Daoy (cell line): ENCODE results near the gene PINK1. TPM values are rescaled to one million over a fixed set of nuclear protein-coding genes. Genes with fewer than 3 reads are reported as not detected.

ENCODE experiments used
- DNase-seq: peaks from one replicate; pipeline ENCODE4 v3.0.0-alpha.2; 2015; ENCODE audit warnings: low read depth
- total RNA-seq: library from RNA; depleted of rRNA; stranded (reverse); fragments of >200 nt; shearing (Covaris generic); gene quantifications from 2 replicates; pipeline ENCODE4 v1.2.3, GENCODE V29; 2014

Gene PINK1
- total RNA-seq, 1 experiment from 2014 or later: 76.0 TPM

- DNase-seq: no peak
Observed at GRCh38 chr1:20610970-20611369, 22.3 kb upstream of the PINK1 start.

- DNase-seq: no peak
Observed at GRCh38 chr1:20611652-20612051, 21.6 kb upstream of the PINK1 start.

DNA sequence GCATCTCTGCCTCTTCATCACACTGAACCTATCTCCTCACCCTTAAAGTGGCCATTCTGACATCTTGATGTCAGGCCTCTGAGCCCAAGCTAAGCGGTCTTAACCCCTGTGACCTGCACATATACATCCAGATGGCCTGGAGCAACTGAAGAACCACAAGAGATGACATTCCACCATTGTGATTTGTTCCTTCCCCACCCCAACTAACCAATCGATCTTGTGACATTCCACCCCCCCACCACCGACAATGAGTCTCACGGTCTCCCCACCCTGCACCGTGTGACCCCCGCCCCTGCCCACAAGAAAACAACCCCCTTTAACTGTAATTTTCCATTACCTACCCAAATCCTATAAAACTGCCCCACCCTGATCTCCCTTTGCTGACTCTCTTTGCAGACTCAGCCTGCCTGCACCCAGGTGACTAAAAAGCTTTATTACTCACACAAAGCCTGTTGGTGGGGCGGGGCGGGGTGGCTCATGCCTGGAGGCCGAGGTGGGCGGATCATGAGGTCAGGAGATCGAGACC is 21.0 kb upstream of the PINK1 start:
- DNase-seq: peak; percentile 86

- DNase-seq: no peak
Observed at GRCh38 chr1:20614131-20614579, 19.1 kb upstream of the PINK1 start.

DNA sequence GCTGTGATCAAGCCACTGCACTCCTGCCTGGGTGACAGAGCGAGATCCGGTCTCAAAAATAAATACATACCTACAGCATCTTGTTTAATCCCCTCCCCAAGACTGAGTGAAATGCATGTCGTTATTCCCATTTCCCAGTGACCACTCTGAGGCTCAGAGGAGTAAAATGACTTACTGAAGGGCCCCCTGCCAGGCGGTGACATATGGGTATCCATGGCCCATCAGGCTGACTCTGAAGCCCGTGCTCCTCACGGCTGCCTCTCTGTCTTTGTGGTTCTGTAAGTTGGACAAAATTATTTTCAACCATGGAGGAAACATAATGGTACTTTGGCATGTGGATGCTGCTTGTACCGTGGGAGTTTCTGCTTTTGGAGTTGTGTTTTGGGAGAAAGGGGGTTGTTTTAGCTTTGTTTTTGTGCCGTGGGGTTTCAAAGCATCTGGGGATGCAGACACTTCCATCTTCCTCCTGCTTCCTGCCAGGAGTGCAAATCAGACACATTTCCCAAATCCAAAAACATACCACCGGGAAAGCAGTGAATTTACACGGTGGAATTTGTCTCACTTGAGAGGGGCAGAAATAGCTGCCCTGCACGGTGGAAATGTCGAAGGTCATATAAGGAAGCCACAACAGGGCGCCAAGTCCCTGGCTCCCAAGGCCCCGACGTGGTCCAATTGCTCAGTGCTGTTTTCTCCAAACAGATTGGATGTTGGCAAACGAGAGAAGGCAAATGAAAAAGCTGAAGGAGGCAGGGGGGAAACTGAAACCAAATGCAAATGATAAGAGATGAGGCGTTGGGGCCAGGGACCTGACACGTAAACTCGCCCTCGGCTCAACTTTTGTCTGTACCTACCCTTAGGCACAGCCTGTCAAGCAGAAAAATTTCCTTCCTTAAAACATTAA is 17.1 kb upstream of the PINK1 start:
- DNase-seq: peak; percentile 54

DNA sequence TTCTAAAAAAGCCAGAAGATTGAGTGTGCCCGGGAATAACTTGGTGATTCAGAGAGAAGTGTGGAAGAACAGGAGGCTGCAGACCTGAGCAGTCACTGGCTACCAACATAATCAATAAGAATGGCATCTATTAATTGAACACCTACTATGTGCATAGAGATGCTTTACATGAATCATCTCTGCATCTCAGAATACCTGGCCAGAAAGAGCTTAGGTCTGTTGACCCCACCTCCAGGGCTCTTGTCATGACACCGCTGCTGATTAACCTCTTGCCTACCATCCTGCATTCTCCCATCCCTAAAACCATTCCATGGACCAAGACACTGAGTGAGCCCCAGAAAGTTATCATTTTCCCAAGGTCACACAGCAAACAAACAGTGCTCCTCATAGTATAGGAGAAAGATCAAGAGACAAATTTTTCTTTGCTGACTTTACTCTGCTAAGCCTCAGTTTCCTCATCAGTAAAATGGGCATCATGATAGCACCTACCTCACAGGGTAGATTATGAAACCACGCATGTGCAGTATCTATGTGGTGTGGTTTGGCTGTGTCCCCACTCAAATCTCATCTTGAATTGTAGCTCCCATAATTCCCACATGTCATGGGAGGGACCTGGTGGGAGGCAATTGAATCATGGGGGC is 16.3 kb upstream of the PINK1 start:
- no peak for DNase-seq

- DNase-seq: no peak
Observed at GRCh38 chr1:20618550-20618949, 14.7 kb upstream of the PINK1 start.

DNA sequence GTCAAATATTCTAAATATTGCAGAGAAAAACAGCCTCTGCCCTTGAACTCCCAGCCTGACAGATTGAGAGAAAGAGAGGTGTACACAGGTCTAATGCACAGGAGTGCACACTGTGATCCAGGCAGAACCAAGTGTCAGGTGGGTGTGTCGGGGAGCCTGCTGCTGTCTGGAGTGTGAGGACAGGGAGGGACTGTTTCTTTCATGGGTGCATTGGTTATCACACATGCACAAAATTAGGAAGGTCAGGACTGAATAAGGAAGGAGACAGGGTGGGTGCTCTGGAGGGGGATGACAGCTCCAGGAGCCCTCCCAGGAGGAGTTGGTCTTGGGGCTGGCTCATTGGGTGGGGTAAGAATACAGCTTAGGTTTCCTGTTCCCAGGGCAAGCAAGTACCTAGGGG is 13.3 kb upstream of the PINK1 start:
- DNase-seq: no peak

DNA sequence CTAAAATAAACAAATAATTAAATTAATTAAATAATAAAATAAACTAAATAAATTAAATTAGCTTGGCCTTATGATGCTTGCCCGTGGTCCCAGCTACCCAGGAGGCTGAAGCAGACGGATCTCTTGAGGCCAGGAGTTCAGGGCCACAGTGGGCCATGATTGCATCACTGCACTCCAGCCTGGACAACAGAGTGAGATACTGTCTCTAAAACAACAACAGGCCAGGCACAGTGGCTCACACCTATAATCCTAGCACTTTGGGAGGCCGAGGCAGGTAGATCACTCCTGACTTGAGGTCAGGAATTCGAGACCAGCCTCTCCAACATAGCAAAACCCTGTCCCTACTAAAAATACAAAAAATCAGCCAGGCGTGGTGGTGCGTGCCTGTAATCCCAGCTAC is 12.2 kb upstream of the PINK1 start:
- no peak for DNase-seq

DNA sequence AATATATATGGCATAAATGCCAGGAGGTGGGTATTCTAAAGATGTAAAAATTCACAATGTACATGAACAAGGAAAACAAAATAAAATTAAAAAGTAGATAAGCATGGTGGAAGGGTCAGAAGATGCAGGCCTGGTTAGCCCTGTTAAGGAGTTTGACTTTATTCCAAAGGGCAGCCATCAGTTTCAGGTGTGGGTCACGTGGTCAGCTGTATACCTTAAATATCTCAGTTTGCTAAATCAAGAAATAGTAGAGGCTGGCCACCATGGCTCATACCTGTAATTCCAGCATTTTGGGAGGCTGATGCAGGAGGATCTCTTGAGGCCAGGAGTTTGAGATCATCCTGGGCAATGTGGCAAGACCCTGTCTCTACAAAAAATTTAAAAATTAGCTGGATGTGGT is 8.5 kb upstream of the PINK1 start:
- DNase-seq: no peak

DNA sequence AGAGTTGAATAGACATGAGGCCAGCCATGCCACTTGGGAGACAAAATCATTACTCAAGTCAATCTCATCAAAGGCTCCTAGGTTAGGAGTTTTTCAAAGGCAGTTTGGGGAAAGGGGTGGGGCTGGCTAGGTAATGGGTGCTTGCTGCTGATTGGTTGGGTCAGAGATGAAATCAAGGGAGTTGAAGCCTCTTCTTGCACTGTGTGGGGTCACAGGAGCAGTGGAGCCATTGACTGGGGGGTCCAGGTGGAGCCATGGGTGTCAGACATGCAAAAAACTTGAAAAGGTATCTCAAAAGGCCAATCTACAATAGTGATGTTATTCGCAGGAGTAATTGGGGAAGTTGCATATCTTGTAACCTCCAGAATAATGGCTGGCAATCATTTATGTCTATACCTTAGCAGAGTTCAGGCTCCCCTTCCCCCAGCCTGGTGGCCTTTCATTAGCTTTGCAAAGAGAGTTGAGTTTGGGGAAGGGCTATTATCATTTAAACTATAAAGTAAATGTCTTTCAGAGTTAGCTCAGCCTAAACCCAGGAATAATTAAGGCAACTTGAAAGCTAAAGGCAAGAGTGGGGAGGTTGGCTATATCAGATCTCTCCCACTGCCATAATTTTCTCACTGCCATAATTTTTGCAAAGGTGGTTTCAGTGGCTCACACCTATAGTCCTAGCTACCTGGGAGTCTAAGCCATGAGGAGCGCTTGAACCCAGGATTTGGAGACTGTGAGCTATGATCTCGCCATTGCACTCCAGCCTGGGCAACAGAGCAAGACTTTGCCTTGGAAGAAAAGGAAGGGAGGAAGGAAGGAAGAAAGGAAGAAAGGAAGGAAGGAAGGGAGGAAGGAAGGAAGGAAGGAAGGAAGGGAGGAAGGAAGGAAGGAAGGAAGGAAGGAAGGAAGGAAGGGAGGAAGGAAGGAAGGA is 7.8 kb upstream of the PINK1 start:
- no peak for DNase-seq

DNA sequence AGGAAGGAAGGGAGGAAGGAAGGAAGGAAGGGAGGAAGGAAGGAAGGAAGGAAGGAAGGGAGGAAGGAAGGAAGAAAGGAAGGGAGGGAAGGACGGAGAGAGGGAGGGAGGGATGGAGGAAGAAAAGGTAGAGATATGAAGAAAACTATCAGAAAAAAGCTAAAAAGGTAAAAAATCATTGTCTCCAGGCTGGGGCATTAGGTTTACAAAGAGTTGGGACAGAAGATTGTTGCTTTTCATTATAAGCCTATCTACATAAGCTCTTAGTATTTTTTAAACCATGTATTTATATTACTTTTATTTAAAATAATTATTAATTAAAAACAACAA is 7.2 kb upstream of the PINK1 start:
- no peak for DNase-seq

DNA sequence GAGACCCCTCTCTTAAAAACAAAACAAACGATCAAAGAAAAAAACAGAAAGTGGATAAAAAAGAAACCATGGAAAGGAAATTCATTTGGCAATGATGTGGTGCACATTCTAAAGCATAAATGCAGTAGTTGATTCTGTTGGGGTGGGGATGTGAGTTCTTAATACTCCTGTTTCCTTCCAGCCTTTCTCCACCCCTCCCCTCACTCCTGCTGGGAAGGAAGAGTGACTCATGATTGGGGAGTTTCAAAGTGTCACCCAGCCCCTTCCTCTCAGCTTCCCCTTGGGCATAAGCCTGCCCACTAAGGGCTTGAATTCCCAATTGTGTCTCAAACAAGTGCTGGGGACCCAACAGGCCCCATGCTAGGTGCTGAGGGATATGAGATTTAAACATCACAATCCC is 6.7 kb upstream of the PINK1 start:
- peak; percentile 35 for DNase-seq

GRCh38 chr1:20630729-20631128 is 2.5 kb upstream of the PINK1 start:
- no peak for DNase-seq

- no peak for DNase-seq
Observed at GRCh38 chr1:20632386-20632785, 872 bp upstream of the PINK1 start.

GRCh38 chr1:20634065-20634593 is 871 bp downstream of the PINK1 start:
- DNase-seq: no peak

DNA sequence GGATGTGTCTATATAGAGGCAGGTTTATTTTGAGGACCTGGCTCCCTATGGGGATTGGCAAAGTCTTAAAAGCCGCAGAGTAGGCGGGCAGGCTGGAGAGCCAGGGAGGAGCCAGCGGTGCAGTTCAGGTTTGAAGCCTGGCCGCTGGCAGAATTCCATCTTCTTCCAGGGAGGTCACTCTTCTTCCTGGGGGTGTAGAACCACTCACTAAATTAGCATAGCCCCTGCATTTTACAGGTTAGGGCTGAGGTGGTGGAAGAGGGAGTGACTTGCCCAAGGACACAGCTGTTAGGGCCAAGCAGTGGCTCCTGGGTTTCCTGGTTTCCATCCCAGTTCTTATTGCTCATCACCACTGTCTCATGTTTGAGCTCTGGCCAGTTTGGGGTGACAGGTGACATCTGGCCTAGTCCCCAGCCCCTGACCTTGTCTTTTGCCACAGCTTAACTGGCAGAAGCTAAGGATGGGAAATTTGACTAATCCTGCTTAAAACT is 1.4 kb downstream of the PINK1 start:
- peak; percentile 80 for DNase-seq

DNA sequence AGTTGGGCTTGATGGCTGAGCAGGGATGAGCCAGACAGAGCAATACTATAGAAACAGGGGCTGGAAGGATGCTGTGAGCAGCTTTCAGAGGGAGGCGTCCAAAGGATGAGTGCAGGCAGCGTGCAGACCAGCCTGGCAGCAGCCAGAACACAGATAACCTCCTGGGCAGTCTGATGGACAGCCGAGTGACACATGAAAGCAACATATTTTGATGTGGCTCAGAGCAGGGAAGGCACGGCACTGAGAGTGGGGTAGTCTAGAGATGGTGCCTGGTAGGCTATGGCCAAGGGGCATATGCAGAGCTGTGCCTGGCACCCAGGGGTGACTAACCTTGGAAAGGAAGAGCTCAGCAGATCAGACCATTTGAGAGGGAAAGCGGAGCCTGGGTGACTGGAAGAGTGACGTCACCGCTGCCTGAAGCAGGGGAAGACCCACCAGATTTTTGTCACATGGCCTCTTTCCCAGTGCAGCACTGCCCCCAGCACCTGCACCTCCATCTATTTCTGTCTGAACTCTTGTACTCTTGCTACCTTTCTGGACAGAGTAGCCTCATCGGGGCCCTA is 3.6 kb downstream of the PINK1 start:
- peak; percentile 39 for DNase-seq

DNA sequence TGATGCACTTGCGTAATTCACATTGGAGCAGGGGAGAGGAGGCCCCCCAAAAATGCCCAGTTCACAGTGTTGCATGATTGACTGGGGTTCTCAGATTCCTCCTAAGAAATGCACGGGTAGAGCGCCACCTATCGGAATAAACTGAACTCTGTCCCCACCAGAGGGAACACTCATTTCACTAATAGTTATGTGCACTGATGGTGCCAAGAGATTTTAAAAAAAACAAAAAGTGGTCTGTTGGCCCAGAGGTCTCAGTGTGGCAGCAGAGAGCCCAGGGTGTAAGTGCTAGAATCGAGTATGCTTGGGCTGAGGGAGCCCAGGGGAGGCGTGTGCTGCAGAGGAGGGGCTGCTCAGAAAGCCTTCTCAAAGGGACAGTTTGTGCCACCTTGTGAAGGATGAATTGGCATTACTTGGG is 6.9 kb downstream of the PINK1 start:
- DNase-seq: peak; percentile 52

DNA sequence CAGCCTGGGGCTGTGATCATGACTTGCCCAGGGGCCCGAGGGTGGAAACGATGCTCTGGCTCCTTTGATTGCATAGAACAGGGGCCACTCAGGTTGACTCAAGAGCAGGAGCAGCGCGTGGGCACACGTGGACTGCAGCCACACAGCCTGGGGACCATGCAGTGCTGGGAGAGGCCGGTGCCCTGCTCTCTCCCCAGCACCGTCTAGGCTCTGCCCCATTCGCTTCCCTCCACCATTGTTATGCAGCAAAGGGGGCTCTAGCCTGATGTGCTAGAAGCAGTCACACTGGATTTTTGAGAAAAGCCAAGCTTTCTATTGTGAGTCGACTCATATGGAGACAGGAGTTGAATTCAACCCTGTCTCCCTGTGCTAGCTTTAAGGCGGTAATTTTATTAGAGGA is 8.7 kb downstream of the PINK1 start:
- DNase-seq: no peak

DNA sequence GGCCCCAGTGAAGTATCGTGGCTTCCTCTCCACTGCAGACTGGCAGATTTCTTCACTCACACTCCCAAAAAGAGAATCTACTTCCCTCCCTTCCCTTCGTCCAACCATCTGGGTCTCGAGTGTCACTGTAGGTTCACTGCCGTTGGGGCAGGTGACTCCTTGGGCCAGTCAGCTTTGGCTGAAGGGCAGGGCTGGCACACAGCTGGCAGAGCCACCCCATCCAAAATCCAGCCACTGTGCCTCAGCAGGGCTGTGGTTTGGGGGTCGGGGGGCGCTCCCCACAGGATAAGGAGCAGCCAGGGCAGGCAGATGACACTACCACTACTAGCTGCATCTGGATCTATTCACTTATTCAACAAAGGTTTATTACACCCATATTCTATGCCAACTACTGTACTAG is 9.8 kb downstream of the PINK1 start:
- DNase-seq: no peak
